ENCODE results near the gene CCDC86.
A peak's percentile ranks its signal among the peaks of the same experiment; 100 is the strongest.

Gene CCDC86

DNA sequence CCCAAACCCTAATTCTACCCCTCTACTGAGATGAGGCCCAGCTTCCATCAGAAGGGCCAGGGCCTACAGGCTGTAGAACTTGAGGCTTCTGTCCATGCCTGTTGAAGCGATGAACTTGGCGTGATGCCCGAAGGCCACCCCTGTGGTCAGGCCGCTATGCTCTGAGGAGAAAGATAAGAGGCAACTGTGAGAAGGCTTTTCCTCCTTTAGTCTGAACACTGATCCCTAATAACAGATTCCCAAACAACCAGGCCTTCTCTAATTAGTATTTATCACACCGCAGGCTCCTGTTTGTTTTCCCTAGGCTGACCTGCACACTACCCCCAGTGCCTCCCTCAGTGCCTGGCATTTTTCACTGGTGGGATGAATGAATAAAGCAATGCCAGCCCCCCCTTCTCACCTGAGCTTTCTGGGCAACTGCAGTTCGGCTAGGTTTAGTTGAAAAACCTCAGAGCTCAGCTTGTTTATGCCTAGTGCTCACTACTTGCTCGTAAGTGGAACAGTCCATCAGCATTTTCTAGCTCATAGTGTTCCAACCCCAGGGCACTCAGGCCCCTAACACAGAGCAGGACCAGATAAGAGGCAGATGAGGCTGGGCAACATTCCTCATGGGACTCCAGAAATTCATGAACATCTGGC lies 49.3 kb downstream of the CCDC86 start:
- TF ChIP-seq, protein P1, sequence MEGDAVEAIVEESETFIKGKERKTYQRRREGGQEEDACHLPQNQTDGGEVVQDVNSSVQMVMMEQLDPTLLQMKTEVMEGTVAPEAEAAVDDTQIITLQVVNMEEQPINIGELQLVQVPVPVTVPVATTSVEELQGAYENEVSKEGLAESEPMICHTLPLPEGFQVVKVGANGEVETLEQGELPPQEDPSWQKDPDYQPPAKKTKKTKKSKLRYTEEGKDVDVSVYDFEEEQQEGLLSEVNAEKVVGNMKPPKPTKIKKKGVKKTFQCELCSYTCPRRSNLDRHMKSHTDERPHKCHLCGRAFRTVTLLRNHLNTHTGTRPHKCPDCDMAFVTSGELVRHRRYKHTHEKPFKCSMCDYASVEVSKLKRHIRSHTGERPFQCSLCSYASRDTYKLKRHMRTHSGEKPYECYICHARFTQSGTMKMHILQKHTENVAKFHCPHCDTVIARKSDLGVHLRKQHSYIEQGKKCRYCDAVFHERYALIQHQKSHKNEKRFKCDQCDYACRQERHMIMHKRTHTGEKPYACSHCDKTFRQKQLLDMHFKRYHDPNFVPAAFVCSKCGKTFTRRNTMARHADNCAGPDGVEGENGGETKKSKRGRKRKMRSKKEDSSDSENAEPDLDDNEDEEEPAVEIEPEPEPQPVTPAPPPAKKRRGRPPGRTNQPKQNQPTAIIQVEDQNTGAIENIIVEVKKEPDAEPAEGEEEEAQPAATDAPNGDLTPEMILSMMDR (IDR thresholded peaks at IDR 0.05; ENCODE audit: low read depth, low read length): no peak
- DNase-seq (ENCODE audit: extremely low read depth, low read depth): no peak

DNA sequence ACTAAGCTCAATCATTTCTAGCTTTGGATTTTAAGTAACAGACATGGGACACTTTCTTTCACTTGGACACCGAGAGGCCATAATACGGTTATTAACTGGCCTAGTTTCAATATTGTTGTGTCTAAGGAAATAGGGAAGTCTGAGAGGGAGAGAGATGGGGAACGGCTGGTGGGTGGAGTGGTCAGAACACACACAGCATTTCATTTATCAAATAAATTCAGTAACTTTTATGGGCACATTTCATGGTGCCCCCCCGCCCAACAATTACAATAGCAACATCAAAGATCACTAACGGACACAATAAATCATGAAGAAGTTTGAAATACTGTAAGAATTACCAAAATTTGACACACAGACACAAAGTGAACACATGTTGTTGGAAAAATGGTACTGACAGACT lies 53.8 kb downstream of the CCDC86 start:
- TF ChIP-seq, protein P1 (IDR thresholded peaks at IDR 0.05; ENCODE audit: low read depth, low read length): no peak

DNA sequence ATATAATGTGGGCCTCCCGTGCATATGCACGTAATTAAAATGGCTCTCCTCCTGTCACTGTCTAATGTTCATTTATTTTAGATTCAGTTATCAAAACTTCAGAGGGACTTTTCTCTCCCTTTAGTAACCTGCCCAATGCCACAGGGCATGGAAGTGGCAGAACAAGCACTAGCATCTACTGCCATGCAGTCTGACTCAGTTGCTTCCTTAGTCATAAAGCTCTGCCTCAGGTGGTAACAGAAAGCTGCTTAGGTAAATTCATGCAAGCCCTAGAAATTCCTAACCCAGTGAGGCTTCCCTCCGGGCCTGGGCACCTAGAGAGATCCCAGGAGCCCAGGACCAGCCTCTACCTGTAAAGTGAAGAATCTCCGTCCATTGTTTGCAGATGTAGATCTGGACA lies 55.6 kb downstream of the CCDC86 start:
- no peak for DNase-seq (ENCODE audit: extremely low read depth, low read depth)
- TF ChIP-seq, protein P1 (IDR thresholded peaks at IDR 0.05; ENCODE audit: low read depth, low read length): no peak

More for the DNA sequence above, 53.8 kb downstream of the CCDC86 start:
- no peak for DNase-seq (ENCODE audit: extremely low read depth, low read depth)

DNA sequence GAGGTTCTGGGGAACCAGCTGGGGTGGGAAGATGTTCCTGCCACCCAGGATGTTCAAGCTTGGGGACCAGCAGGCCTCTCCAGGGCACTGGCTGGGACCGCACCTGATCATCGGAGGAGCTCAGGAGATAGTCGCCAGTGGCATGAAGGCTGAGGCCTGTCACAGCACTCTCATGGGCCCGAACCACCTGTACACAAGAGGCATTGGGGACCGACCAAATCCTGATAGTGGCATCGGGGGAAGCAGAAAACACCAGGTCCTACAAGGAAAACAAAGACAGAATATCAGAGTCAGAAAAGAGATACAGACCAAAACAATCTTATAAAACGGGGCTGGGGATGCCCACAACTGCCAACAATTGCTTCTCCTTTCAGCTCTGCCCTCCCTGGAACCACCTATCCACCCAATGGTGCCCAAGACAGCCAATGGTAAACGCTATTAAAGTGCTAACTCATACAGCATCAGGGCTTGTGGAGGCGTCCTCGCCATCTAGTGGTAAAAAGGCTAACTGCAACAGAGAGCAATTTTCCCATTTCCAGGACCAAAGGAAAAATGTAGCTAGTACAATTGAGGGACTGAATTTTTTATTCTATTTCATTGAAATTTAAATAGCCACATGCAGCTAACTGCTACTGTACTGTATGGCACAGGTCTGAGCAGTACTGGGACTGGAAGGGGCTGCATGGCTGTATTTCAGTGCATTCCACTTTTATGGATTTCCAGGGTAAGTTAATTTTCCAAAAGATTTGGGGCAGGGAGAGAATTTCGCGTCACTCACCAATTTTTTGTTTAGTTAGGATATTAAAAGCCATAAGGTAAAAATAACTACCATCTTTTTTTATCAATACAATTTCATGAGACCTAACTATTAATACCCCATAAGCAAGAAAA lies 57.4 kb downstream of the CCDC86 start:
- TF ChIP-seq, protein P1 (IDR thresholded peaks at IDR 0.05; ENCODE audit: low read depth, low read length): peak; percentile 98
- DNase-seq (ENCODE audit: extremely low read depth, low read depth): peak; percentile 27

DNA sequence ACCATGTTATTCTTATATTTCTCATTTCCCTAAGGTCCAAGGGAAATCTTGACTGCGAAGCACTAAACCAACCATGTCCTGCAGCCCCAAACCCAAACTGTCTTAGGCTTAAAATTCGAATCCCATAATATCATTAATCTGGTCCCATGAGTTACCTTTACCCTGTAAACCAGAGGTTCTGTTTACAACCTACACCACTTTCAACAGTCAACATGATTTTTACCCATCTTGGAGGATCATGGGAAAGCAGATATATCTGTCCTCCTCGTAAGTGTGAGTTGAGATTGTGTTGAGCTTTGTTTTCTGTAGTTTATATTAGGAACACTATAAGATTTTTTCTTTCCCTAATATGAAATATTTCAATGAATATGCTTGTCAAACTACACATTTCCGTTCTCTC lies 58.1 kb downstream of the CCDC86 start:
- no peak for DNase-seq (ENCODE audit: extremely low read depth, low read depth)
- TF ChIP-seq, protein P1 (IDR thresholded peaks at IDR 0.05; ENCODE audit: low read depth, low read length): no peak
